ENCODE data around the gene ZNF630.

ZNF630 gene

DNA sequence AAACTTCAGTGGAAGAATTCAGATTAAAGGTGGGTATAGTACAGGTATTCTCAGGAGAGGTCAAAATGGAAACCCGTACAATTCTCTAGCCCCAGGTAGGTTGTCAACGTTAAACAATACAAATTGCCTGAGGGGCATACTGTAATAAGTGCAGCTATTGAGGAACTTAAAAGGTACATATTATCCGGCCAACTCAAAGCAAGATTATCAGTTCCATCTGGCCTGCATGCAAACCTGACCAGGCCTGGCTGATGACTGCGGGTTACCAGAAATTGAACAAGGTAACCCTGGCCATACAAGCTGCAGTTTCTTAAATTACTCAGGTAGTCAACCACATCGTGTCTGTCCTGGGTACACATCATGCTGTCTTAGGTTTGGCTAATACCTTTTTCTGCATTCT is 12.3 kb upstream of the ZNF630 start:
- no peak overlapping the region for H3K27ac ChIP-seq (replicated peaks)
- no peaks in the 10 kb centered on the region for H3K27me3 ChIP-seq (ENCODE audit: insufficient read depth, poor library complexity, severe bottlenecking)
- no peak for DNase-seq (ENCODE audit: low read depth in 1 of 2, low spot score in 1 of 2)
- no peak for TF ChIP-seq SPI1 (IDR thresholded peaks at IDR 0.05; ENCODE audit: borderline replicate concordance, low read depth)
- TF ChIP-seq POLR2AphosphoS5 (IDR thresholded peaks at IDR 0.05; ENCODE audit: low read depth): no peak
- H3K4me3 ChIP-seq (replicated peaks; ENCODE audit: insufficient read depth, low read length): no peak overlapping the region

DNA sequence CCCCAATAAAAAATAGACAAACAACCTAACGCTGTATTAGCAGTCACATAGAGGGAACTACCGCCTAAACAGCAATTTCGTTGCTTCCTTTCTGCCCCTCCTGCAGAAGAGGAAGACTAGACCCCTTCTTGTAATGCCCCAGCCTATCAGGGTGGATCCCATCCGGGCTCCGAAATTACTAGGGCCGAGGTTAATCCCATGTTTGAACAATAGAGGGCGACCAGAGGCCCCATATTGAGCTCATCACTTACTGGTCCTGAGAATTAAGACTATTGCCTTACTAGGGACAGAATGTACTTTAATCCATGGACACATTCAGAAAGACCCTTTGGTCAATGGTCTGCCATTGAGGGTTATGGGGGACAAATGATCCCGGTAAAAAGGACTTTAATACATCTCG is 11.8 kb upstream of the ZNF630 start:
- TF ChIP-seq GABPA (IDR thresholded peaks at IDR 0.05; ENCODE audit: low read depth) (no peak), SPI1 (IDR thresholded peaks at IDR 0.05; ENCODE audit: borderline replicate concordance, low read depth) (no peak), POLR2AphosphoS5 (IDR thresholded peaks at IDR 0.05; ENCODE audit: low read depth) (no peak)
- TF ChIP-seq, protein P1, sequence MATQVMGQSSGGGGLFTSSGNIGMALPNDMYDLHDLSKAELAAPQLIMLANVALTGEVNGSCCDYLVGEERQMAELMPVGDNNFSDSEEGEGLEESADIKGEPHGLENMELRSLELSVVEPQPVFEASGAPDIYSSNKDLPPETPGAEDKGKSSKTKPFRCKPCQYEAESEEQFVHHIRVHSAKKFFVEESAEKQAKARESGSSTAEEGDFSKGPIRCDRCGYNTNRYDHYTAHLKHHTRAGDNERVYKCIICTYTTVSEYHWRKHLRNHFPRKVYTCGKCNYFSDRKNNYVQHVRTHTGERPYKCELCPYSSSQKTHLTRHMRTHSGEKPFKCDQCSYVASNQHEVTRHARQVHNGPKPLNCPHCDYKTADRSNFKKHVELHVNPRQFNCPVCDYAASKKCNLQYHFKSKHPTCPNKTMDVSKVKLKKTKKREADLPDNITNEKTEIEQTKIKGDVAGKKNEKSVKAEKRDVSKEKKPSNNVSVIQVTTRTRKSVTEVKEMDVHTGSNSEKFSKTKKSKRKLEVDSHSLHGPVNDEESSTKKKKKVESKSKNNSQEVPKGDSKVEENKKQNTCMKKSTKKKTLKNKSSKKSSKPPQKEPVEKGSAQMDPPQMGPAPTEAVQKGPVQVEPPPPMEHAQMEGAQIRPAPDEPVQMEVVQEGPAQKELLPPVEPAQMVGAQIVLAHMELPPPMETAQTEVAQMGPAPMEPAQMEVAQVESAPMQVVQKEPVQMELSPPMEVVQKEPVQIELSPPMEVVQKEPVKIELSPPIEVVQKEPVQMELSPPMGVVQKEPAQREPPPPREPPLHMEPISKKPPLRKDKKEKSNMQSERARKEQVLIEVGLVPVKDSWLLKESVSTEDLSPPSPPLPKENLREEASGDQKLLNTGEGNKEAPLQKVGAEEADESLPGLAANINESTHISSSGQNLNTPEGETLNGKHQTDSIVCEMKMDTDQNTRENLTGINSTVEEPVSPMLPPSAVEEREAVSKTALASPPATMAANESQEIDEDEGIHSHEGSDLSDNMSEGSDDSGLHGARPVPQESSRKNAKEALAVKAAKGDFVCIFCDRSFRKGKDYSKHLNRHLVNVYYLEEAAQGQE (IDR thresholded peaks at IDR 0.05; ENCODE audit: insufficient replicate concordance, low read depth): no peak
- TF ChIP-seq, protein P2, sequence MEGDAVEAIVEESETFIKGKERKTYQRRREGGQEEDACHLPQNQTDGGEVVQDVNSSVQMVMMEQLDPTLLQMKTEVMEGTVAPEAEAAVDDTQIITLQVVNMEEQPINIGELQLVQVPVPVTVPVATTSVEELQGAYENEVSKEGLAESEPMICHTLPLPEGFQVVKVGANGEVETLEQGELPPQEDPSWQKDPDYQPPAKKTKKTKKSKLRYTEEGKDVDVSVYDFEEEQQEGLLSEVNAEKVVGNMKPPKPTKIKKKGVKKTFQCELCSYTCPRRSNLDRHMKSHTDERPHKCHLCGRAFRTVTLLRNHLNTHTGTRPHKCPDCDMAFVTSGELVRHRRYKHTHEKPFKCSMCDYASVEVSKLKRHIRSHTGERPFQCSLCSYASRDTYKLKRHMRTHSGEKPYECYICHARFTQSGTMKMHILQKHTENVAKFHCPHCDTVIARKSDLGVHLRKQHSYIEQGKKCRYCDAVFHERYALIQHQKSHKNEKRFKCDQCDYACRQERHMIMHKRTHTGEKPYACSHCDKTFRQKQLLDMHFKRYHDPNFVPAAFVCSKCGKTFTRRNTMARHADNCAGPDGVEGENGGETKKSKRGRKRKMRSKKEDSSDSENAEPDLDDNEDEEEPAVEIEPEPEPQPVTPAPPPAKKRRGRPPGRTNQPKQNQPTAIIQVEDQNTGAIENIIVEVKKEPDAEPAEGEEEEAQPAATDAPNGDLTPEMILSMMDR (IDR thresholded peaks at IDR 0.05; ENCODE audit: insufficient read depth, low read length): peak; percentile 41
- Histone ChIP-seq H3K27ac (replicated peaks) (no peak overlapping the region), H3K4me3 (replicated peaks; ENCODE audit: insufficient read depth, low read length) (no peak overlapping the region), H3K27me3 (ENCODE audit: insufficient read depth, poor library complexity, severe bottlenecking) (no peaks in the 10 kb centered on the region)
- peak in 1 of 2 experiments; percentile 38 for DNase-seq (ENCODE audit: low read depth in 1 of 2, low spot score in 1 of 2)

DNA sequence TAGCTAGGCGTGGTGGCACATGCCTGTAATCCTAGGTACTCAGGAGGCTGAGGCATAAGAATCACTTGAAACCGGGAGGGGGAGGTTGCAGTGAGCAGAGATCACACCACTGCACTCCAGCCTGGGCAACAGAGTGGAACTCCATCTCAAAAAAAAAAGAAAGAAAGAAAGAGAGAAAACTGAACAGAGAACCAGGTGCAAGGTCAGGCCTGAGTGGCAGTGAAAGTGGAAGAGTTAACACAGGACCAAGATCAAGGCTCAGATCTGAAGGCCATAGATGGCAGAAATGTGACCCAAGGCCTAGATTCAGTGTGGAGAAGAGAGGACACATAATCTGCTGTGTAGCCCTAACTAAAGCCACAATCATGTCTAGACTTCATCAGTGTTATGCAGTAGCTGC is 4.9 kb upstream of the ZNF630 start:
- H3K27me3 ChIP-seq (ENCODE audit: insufficient read depth, poor library complexity, severe bottlenecking): no peaks in the 10 kb centered on the region
- TF ChIP-seq POLR2AphosphoS5 (IDR thresholded peaks at IDR 0.05; ENCODE audit: low read depth) (no peak), GABPA (IDR thresholded peaks at IDR 0.05; ENCODE audit: low read depth) (no peak), SPI1 (IDR thresholded peaks at IDR 0.05; ENCODE audit: borderline replicate concordance, low read depth) (no peak)
- TF ChIP-seq, protein P2 (IDR thresholded peaks at IDR 0.05; ENCODE audit: insufficient read depth, low read length): no peak
- TF ChIP-seq, protein P1 (IDR thresholded peaks at IDR 0.05; ENCODE audit: insufficient replicate concordance, low read depth): no peak
- no peak overlapping the region for H3K4me3 ChIP-seq (replicated peaks; ENCODE audit: insufficient read depth, low read length)
- H3K27ac ChIP-seq (replicated peaks): no peak overlapping the region
- DNase-seq (ENCODE audit: low read depth in 1 of 2, low spot score in 1 of 2): no peak

DNA sequence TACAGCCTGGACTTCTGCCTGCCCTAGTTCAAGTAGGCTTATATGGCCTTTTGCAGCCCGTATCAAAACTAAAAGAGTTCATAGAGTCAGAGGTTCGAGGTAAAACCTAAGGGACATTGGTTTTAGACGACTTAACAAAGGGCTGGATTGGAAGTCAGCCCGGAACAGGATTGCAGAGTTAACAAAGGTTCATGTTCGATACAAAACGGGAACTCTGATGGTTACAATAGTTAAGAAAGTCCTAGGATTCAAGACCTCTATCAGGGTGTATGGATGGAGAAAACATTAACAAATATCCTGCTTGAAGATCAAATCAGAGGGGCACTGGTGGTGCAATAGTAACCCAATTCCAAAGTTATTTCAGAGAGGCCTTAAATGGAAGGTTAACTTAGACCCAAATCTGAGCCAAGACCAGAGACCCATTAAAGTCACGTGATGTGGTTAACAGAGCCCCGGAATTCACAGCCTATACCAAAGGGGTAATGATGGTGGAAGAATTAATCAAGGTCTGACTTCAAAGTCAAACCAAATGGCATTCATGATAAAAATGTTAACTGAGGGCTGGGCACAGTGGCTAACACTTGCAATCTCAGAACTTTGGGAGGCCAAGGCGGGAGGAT is 656 bp upstream of the ZNF630 start:
- Histone ChIP-seq H3K27ac (replicated peaks) (no peak overlapping the region), H3K4me3 (replicated peaks; ENCODE audit: insufficient read depth, low read length) (no peak overlapping the region), H3K27me3 (ENCODE audit: insufficient read depth, poor library complexity, severe bottlenecking) (no peaks in the 10 kb centered on the region)
- TF ChIP-seq POLR2AphosphoS5 (IDR thresholded peaks at IDR 0.05; ENCODE audit: low read depth): no peak
- no peak for TF ChIP-seq SPI1 (IDR thresholded peaks at IDR 0.05; ENCODE audit: borderline replicate concordance, low read depth)
- TF ChIP-seq, protein P1 (IDR thresholded peaks at IDR 0.05; ENCODE audit: insufficient replicate concordance, low read depth): no peak
- no peak for TF ChIP-seq GABPA (IDR thresholded peaks at IDR 0.05; ENCODE audit: low read depth)
- TF ChIP-seq, protein P2 (IDR thresholded peaks at IDR 0.05; ENCODE audit: insufficient read depth, low read length): no peak
- DNase-seq (ENCODE audit: low read depth in 1 of 2, low spot score in 1 of 2): no peak

Data from HL-60 (cell line).